WTC11 (cell line): Measurements from ENCODE around the gene SERPINA4.

Experiments
- CREB1 ChIP-seq: sonication (generic); formaldehyde crosslinking; IDR thresholded peaks from 2 replicates; pipeline ENCODE4 v1.8.0; 2023; ENCODE audit warnings: mild to moderate bottlenecking, missing genetic modification reagents
- CTCF ChIP-seq: fragments of 200-600 bp; IDR thresholded peaks from 2 replicates; pipeline ENCODE4 v1.8.0; 2022; ENCODE audit warnings: antibody characterized with exemption
- E2F1 ChIP-seq: sonication (generic); formaldehyde crosslinking; IDR thresholded peaks from 2 replicates; pipeline ENCODE4 v1.8.0; 2022; ENCODE audit warnings: mild to moderate bottlenecking, missing genetic modification reagents
- ETV6 ChIP-seq: sonication (generic); formaldehyde crosslinking; IDR thresholded peaks from 2 replicates; pipeline ENCODE4 v1.8.1; 2022; ENCODE audit warnings: mild to moderate bottlenecking, missing genetic modification reagents
- FOXJ3 ChIP-seq: sonication (generic); formaldehyde crosslinking; IDR thresholded peaks from 2 replicates; pipeline ENCODE4 v1.9.0; 2021; ENCODE audit warnings: missing genetic modification reagents, mild to moderate bottlenecking, borderline replicate concordance
- HMGXB4 ChIP-seq: sonication (generic); formaldehyde crosslinking; IDR thresholded peaks from 2 replicates; pipeline ENCODE4 v1.8.1; 2023; ENCODE audit warnings: mild to moderate bottlenecking, moderate library complexity, missing genetic modification reagents
- IRF2 ChIP-seq: sonication (generic); formaldehyde crosslinking; IDR thresholded peaks from 2 replicates; pipeline ENCODE4 v1.8.0; 2022; ENCODE audit warnings: low read depth, missing genetic modification reagents, borderline replicate concordance
- JUN ChIP-seq: sonication (generic); formaldehyde crosslinking; IDR thresholded peaks from 2 replicates; pipeline ENCODE4 v1.8.0; 2023; ENCODE audit warnings: mild to moderate bottlenecking, missing genetic modification reagents
- MAX ChIP-seq: sonication (generic); formaldehyde crosslinking; IDR thresholded peaks from 2 replicates; pipeline ENCODE4 v1.8.0; 2022; ENCODE audit warnings: mild to moderate bottlenecking, missing genetic modification reagents
- NFE2L1 ChIP-seq: sonication (generic); formaldehyde crosslinking; IDR thresholded peaks from 2 replicates; pipeline ENCODE4 v1.8.1; 2023; ENCODE audit warnings: missing genetic modification reagents
- PRDM15 ChIP-seq: sonication (generic); formaldehyde crosslinking; IDR thresholded peaks from 2 replicates; pipeline ENCODE4 v1.8.0; 2022; ENCODE audit warnings: missing genetic modification reagents
- SP1 ChIP-seq: sonication (generic); formaldehyde crosslinking; conservative IDR thresholded peaks from 2 replicates; pipeline ENCODE4 v1.8.1; 2022; ENCODE audit warnings: missing genetic modification reagents
- ZNF416 ChIP-seq: fragments of 250-450 bp; sonication (Bioruptor Pico); IDR thresholded peaks from 2 replicates; pipeline ENCODE4 v1.9.0; 2021; ENCODE audit warnings: mild to moderate bottlenecking, inconsistent platforms

- TF ChIP-seq IRF2 (CRISPR knock-in tag) (no peak), JUN (CRISPR knock-in tag) (no peak), MAX (CRISPR knock-in tag) (no peak), CTCF (no peak), ETV6 (CRISPR knock-in tag) (no peak), NFE2L1 (CRISPR knock-in tag) (no peak), CREB1 (CRISPR knock-in tag) (no peak), SP1 (CRISPR knock-in tag) (no peak), FOXJ3 (CRISPR knock-in tag) (no peak), HMGXB4 (CRISPR knock-in tag) (no peak), E2F1 (CRISPR knock-in tag) (no peak), PRDM15 (CRISPR knock-in tag) (no peak), ZNF416 (CRISPR knock-in tag) (no peak)
These were observed 18.3 kb upstream of the SERPINA4 start for GRCh38 chr14:94542811-94543440.
